Measurements from ENCODE around the gene OTP. TPM values are rescaled to one million over a fixed set of nuclear protein-coding genes. Genes with fewer than 3 reads are reported as not detected.

Gene OTP
- total and polyA plus RNA-seq, 10 of the 15 experiments (the other 5 are each of a cell fraction or from before 2014, with no cell fraction given) = 0.31 to 8.8 (median 2.4) TPM

DNA sequence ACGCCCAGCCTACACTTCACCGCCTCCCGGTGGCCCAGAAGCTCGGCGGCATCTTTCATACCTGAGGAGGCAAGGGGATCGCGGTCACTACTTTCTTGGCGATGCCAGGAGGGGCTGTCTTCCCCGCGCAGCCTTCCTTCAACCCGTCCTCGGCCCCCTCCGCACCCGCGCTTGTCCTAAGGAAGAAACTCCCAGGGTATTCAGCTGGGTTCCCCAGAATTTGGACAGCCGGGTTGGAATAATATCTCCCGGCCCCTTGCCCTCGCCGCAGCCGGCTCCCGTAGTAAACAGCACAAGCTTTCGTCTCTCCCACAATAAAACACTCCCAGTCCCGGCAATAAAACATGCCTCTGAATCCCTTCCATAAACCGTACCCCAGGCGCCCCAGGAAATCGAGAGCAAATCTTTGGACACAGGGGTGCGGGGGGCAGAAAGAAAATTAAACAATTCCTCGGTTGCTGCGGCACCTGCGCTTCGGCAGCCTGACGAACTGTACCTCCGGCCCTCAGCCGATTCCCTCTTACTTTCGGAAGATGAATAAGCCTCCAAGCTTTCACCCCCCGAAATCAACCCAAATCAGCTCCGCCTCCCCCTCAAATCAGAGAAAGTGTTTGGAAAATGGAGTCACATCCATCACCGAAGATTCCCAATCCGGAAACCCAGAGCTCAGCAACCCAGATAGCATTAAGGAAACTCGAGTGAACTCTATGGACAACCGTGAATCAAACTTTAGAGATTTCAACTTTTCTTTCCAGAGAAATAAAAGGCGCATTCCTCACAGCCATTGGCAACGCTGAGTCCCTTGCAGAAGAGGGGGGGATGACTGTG, 1.1 kb downstream of the OTP start:
- Histone ChIP-seq H2AFZ (ENCODE audit: control insufficient read depth, low read depth, low read length) (no peak overlapping the region), H3K36me3 (ENCODE audit: control insufficient read depth in 2 of 2, insufficient read depth in 2 of 2, low read length in 1 of 2) (no peaks in the 10 kb centered on the region), H3K4me1 (ENCODE audit: control insufficient read depth, insufficient read depth, low read length) (no peaks in the 10 kb centered on the region), H3K9me3 (replicated peaks; ENCODE audit: control insufficient read depth, insufficient read depth, low read length) (peaks cover 18% of the 10 kb centered on the region), H3K9ac (ENCODE audit: control insufficient read depth, insufficient read depth, low read length) (no peak overlapping the region), H3K4me2 (ENCODE audit: control insufficient read depth, insufficient read depth) (no peak overlapping the region), H3K27me3 (replicated peaks in 1 of 2; ENCODE audit: control insufficient read depth in 2 of 2, insufficient read depth in 2 of 2, low read length in 1 of 2) (peaks cover 3 to 43% of the 10 kb centered on the region in 2 experiments), H3K27ac (ENCODE audit: control insufficient read depth, insufficient read depth) (no peak overlapping the region), H3K4me3 (no peak overlapping the region), H3K79me2 (ENCODE audit: control insufficient read depth, insufficient read depth, low read length) (no peaks in the 10 kb centered on the region), H4K20me1 (ENCODE audit: control insufficient read depth, insufficient read depth) (no peaks in the 10 kb centered on the region)
- ChIA-PET RAD21 (ENCODE audit: unreplicated experiment) (no interaction called here), POLR2A (interaction anchor here (0.6 to 1.7 kb wide), 3 partner anchors 7 to 378 kb away, joined by 3 to 10 read pairs (median 4); no protein-coding TSS in a partner anchor), CTCF (interaction anchor here (0.6 kb wide), 1 partner anchor 1055 kb away, joined by 4 read pairs; no protein-coding TSS in a partner anchor), SMC1A (ENCODE audit: uncharacterized antibody, unreplicated experiment) (interaction anchor here (0.7 kb wide), 1 partner anchor 79 kb away, joined by 3 read pairs; no protein-coding TSS in a partner anchor)
- TF ChIP-seq CHD4 (IDR thresholded peaks at IDR 0.05) (no peak), SMAD5 (IDR thresholded peaks at IDR 0.05; ENCODE audit: low read depth) (no peak), CHD1 (IDR thresholded peaks at IDR 0.05; ENCODE audit: low read depth, low read length) (no peak), STAT3 (IDR thresholded peaks at IDR 0.05; ENCODE audit: low read depth, low read length) (no peak), SUZ12 (IDR thresholded peaks at IDR 0.05; ENCODE audit: unreplicated experiment) (peak; percentile 44)
- ATAC-seq = no peak
- WGBS (ENCODE audit: insufficient coverage, insufficient replicate concordance, low lambda C conversion rate, missing lambda C conversion rate) = 61% methylated on average over 43 of the region's 43 CpGs
- intact Hi-C loops (cut with micrococcal nuclease; ENCODE audit: unreplicated experiment) = no loop called here
- no peak for FAIRE-seq
- no TSS peak for BruUV-seq (replicated peaks)
- in situ Hi-C loops (cut with MboI) = no loop called here
- no peak for DNase-seq (ENCODE audit: low read depth, low spot score)

DNA sequence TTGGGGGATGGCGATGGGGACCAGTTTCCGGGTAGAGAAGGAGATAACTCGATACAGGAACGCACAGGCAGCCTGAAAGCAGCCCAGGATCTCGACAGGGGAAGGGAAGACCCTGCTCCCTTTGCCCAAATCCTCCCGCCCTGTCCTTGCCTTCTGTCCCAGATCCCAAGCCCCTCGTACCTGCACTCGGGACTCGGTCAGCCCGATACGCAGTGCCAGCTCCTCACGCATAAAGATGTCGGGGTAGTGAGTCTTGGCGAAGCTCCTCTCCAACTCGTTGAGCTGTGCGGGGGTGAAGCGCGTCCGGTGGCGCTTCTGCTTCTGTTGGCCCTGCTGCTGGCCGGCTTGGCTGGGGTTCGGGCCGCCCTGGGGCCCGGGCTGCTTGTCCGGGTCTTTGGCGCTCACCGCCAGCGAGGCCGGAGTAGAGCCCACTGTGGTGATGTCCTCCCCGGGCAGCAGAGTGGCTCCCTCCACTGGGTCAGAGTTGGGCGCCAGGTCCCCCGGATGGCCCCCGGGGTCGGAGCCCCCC, 1.8 kb downstream of the OTP start:
- Histone ChIP-seq H3K4me1 (ENCODE audit: control insufficient read depth, insufficient read depth, low read length) (no peaks in the 10 kb centered on the region), H3K4me3 (no peak overlapping the region), H3K79me2 (ENCODE audit: control insufficient read depth, insufficient read depth, low read length) (no peaks in the 10 kb centered on the region), H3K9ac (ENCODE audit: control insufficient read depth, insufficient read depth, low read length) (no peak overlapping the region), H4K20me1 (ENCODE audit: control insufficient read depth, insufficient read depth) (no peaks in the 10 kb centered on the region), H3K36me3 (ENCODE audit: control insufficient read depth in 2 of 2, insufficient read depth in 2 of 2, low read length in 1 of 2) (no peaks in the 10 kb centered on the region), H3K27ac (ENCODE audit: control insufficient read depth, insufficient read depth) (no peak overlapping the region), H3K4me2 (ENCODE audit: control insufficient read depth, insufficient read depth) (no peak overlapping the region), H3K9me3 (replicated peaks; ENCODE audit: control insufficient read depth, insufficient read depth, low read length) (peaks cover 18% of the 10 kb centered on the region), H2AFZ (ENCODE audit: control insufficient read depth, low read depth, low read length) (no peak overlapping the region), H3K27me3 (replicated peaks in 1 of 2; ENCODE audit: control insufficient read depth in 2 of 2, insufficient read depth in 2 of 2, low read length in 1 of 2) (peaks cover 3 to 42% of the 10 kb centered on the region in 2 experiments)
- intact Hi-C loops (cut with micrococcal nuclease; ENCODE audit: unreplicated experiment) = no loop called here
- SMC1A ChIA-PET (ENCODE audit: uncharacterized antibody, unreplicated experiment) = no interaction called here
- WGBS (ENCODE audit: insufficient coverage, insufficient replicate concordance, low lambda C conversion rate, missing lambda C conversion rate) = 60% methylated on average over 32 of the region's 34 CpGs
- in situ Hi-C loops (cut with MboI) = no loop called here
- RAD21 ChIA-PET (ENCODE audit: unreplicated experiment) = no interaction called here
- POLR2A ChIA-PET = no interaction called here
- CTCF ChIA-PET = interaction anchor here (0.9 kb wide), 1 partner anchor 373 kb away, joined by 3 read pairs; no protein-coding TSS in a partner anchor
- no peak for ATAC-seq
- DNase-seq (ENCODE audit: low read depth, low spot score) = no peak
- FAIRE-seq = no peak
- BruUV-seq (replicated peaks) = no TSS peak
- TF ChIP-seq SUPT20H (IDR thresholded peaks at IDR 0.05; ENCODE audit: borderline replicate concordance, control insufficient read depth, low read depth, low read length) (no peak), SIX5 (IDR thresholded peaks at IDR 0.05; ENCODE audit: low read depth, low read length, severe bottlenecking) (no peak), EZH2 (IDR thresholded peaks at IDR 0.05; ENCODE audit: borderline replicate concordance, control insufficient read depth, low read depth, low read length) (no peak), NBN (IDR thresholded peaks at IDR 0.05) (no peak), ZNF217 (IDR thresholded peaks at IDR 0.05) (no peak)
- TF ChIP-seq, protein P1, sequence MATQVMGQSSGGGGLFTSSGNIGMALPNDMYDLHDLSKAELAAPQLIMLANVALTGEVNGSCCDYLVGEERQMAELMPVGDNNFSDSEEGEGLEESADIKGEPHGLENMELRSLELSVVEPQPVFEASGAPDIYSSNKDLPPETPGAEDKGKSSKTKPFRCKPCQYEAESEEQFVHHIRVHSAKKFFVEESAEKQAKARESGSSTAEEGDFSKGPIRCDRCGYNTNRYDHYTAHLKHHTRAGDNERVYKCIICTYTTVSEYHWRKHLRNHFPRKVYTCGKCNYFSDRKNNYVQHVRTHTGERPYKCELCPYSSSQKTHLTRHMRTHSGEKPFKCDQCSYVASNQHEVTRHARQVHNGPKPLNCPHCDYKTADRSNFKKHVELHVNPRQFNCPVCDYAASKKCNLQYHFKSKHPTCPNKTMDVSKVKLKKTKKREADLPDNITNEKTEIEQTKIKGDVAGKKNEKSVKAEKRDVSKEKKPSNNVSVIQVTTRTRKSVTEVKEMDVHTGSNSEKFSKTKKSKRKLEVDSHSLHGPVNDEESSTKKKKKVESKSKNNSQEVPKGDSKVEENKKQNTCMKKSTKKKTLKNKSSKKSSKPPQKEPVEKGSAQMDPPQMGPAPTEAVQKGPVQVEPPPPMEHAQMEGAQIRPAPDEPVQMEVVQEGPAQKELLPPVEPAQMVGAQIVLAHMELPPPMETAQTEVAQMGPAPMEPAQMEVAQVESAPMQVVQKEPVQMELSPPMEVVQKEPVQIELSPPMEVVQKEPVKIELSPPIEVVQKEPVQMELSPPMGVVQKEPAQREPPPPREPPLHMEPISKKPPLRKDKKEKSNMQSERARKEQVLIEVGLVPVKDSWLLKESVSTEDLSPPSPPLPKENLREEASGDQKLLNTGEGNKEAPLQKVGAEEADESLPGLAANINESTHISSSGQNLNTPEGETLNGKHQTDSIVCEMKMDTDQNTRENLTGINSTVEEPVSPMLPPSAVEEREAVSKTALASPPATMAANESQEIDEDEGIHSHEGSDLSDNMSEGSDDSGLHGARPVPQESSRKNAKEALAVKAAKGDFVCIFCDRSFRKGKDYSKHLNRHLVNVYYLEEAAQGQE (IDR thresholded peaks at IDR 0.05; ENCODE audit: low read depth, low read length) = no peak
- TF ChIP-seq, protein P2, sequence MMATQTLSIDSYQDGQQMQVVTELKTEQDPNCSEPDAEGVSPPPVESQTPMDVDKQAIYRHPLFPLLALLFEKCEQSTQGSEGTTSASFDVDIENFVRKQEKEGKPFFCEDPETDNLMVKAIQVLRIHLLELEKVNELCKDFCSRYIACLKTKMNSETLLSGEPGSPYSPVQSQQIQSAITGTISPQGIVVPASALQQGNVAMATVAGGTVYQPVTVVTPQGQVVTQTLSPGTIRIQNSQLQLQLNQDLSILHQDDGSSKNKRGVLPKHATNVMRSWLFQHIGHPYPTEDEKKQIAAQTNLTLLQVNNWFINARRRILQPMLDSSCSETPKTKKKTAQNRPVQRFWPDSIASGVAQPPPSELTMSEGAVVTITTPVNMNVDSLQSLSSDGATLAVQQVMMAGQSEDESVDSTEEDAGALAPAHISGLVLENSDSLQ (IDR thresholded peaks at IDR 0.05) = no peak
